ENCODE data around the gene ANXA7.

The ANXA7 gene

DNA sequence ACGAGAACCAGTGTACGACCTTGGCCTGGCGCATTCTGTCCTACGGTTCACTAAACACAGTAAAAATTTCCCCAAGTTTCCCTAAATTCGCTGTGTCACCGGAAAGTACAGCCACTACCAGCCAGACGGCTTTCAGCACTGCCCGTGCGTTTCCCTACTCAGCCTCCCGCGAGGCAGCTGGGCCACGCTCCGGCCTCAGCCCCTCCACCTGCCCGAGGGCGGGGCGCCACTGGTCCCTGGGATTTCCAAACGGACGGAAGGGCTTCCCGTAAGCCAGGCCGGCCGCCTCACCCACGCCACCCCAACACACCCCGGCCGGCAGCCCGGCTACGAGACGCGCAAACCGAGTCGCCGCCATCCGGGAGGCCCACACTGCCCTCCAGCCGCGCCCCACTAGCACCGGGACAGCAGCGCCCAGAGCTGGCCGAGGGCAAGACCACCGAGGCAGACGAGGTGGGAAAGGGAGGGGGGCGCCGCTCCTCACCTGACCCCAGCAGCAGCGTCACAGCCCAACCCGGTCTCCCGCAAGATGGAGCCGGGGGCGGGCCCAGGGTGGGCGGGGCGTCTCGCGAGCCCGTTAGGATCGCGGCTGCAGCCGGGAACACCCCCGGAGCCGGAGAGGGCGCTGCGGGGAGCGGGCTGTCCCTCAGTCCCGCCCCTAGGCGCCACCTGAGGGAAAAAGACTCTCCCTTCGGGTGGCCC, at the start of gene ANXA7:
ANXA7 (minus strand) TSS at position 531 of the 702 bp plus-strand sequence. CDS start 13,202 bp downstream, outside the sequence.
- peak within 1 kb of the TSS; percentile 85 for H3K9ac ChIP-seq (ENCODE audit: low read length)
- peak within 1 kb of the TSS; percentile 88 for H3K27ac ChIP-seq (ENCODE audit: low read depth, low read length)
- H3K4me1 ChIP-seq (ENCODE audit: control insufficient read depth, insufficient read depth, low read length): peaks cover 5% of the 10 kb centered on the region; the same call in 1 of the 2 replicates
- no peaks in the 10 kb centered on the region for H3K27me3 ChIP-seq (ENCODE audit: control insufficient read depth, insufficient read depth, low read length)
- no peaks in the 10 kb centered on the region for H3K9me3 ChIP-seq (ENCODE audit: control insufficient read depth, insufficient read depth, low read depth, low read length)
- H3K36me3 ChIP-seq (ENCODE audit: control insufficient read depth, insufficient read depth, low read length): no peaks in the 10 kb centered on the region
- H3K4me3 ChIP-seq (ENCODE audit: low read depth, low read length): peak within 1 kb of the TSS; percentile 86

DNA sequence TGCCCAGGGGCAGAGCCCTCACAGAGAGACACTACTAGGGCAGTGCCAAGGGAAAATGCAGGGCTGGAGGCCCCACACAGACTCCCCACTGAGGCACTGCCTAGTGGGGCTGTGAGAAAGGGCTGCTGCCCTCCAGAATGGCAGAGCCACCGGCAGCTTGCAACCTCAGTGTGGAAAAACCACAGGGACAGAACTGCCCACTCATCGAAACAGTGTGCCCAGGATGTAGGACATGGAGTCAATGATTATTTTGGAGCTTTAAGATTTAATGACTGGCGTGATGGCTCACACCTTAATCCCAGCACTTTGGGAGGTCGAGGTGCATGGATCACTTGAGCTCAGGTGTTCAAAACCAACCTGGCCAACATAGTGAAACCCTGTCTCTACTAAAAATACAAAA, 47.0 kb upstream of the ANXA7 start:
- Histone ChIP-seq H3K4me1 (ENCODE audit: control insufficient read depth, insufficient read depth, low read length) (no peaks in the 10 kb centered on the region), H3K36me3 (ENCODE audit: control insufficient read depth, insufficient read depth, low read length) (peaks cover 12% of the 10 kb centered on the region), H3K27ac (ENCODE audit: low read depth, low read length) (no peak overlapping the region), H3K9ac (ENCODE audit: low read length) (no peak overlapping the region), H3K27me3 (ENCODE audit: control insufficient read depth, insufficient read depth, low read length) (no peaks in the 10 kb centered on the region), H3K4me3 (ENCODE audit: low read depth, low read length) (no peak overlapping the region), H3K9me3 (ENCODE audit: control insufficient read depth, insufficient read depth, low read depth, low read length) (no peaks in the 10 kb centered on the region)

DNA sequence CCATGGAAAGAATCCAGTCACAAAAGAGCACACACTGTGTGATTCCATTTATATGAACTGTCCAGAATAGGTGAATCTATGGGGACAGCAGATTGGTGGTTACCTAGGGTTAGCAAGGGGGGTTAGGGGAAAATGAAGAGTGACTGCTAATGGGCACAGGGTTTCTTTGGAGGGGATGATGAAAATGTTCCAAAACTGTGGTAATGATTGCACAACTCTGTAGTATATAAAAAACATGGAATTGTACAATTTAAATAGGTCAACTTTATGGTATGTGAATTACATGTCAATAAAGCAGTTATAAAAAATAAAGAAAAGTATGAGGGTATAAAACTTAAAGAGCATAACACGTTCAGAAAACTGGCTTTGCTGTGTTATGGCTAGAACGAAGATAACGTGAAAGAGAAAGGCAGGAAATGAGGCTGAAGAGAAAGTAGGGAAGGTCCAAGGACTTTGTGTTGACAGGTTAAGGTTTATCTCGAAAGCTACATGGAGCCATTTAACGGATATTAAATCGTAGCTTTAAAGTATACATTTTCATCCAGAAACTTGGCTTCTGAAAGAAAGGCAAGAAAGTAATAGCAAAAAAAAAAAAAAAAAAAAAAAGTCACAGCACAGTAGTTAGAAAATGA, 45.9 kb upstream of the ANXA7 start:
- Histone ChIP-seq H3K4me3 (ENCODE audit: low read depth, low read length) (no peak overlapping the region), H3K36me3 (ENCODE audit: control insufficient read depth, insufficient read depth, low read length) (peaks cover 5% of the 10 kb centered on the region), H3K9ac (ENCODE audit: low read length) (no peak overlapping the region), H3K27me3 (ENCODE audit: control insufficient read depth, insufficient read depth, low read length) (no peaks in the 10 kb centered on the region), H3K27ac (ENCODE audit: low read depth, low read length) (no peak overlapping the region), H3K4me1 (ENCODE audit: control insufficient read depth, insufficient read depth, low read length) (no peaks in the 10 kb centered on the region), H3K9me3 (ENCODE audit: control insufficient read depth, insufficient read depth, low read depth, low read length) (no peaks in the 10 kb centered on the region)

DNA sequence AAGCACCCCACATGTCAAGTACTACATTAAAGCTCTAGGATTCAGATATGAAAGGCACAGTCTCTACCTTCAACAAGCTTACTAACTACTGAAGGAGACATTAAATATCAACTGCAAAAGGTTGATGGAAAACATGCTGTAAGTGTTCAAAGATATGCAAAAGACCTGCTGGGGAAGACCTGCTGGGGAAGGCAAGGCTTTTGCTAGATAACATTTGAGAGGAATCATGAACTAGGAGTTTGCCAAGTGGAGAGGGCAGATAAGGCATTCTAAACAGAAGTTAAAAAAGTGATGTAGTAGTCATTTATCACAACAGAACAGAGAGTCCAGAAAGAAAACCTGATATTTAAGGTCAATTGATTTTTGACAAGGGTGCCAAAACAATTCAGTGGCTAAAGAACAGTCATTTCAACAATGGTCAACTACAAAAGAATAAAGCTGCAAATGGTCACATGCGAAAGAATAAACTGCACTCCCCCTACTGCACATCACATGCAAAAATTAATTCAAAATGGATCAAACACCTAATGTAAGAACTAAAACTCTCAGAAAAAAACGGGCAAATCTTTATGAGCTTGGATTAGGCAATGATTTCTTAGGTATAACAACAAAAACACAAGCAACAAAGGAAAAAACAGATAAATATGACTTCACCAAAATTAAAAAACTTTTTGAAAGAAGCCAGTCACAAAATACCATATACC, 42.5 kb upstream of the ANXA7 start:
- Histone ChIP-seq H3K4me1 (ENCODE audit: control insufficient read depth, insufficient read depth, low read length) (no peaks in the 10 kb centered on the region), H3K27me3 (ENCODE audit: control insufficient read depth, insufficient read depth, low read length) (no peaks in the 10 kb centered on the region), H3K27ac (ENCODE audit: low read depth, low read length) (no peak overlapping the region), H3K36me3 (ENCODE audit: control insufficient read depth, insufficient read depth, low read length) (peaks cover 10% of the 10 kb centered on the region), H3K4me3 (ENCODE audit: low read depth, low read length) (no peak overlapping the region), H3K9ac (ENCODE audit: low read length) (no peak overlapping the region), H3K9me3 (ENCODE audit: control insufficient read depth, insufficient read depth, low read depth, low read length) (no peaks in the 10 kb centered on the region)

DNA sequence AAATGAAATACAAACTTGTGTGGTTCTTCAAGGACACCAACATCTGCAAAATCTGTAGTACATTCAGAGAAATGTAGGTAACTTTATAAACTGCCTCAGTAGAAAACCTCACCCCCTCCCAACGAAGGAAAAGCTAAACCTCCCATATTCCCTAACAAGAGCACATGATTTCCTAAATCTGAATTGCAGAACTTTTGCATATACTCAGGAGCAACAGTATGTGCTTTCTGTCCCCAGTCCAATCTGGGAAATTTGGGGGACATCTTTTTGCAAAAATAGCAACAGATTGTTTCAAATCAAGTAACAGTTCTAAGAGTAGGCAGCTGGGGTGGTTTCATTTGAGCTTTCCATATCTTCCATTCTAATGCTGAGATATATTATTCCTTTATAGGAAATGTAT, 35.3 kb upstream of the ANXA7 start:
- Histone ChIP-seq H3K36me3 (ENCODE audit: control insufficient read depth, insufficient read depth, low read length) (peaks cover 23% of the 10 kb centered on the region), H3K4me1 (ENCODE audit: control insufficient read depth, insufficient read depth, low read length) (no peaks in the 10 kb centered on the region), H3K27me3 (ENCODE audit: control insufficient read depth, insufficient read depth, low read length) (no peaks in the 10 kb centered on the region), H3K4me3 (ENCODE audit: low read depth, low read length) (no peak overlapping the region), H3K9ac (ENCODE audit: low read length) (no peak overlapping the region), H3K27ac (ENCODE audit: low read depth, low read length) (no peak overlapping the region), H3K9me3 (ENCODE audit: control insufficient read depth, insufficient read depth, low read depth, low read length) (no peaks in the 10 kb centered on the region)

DNA sequence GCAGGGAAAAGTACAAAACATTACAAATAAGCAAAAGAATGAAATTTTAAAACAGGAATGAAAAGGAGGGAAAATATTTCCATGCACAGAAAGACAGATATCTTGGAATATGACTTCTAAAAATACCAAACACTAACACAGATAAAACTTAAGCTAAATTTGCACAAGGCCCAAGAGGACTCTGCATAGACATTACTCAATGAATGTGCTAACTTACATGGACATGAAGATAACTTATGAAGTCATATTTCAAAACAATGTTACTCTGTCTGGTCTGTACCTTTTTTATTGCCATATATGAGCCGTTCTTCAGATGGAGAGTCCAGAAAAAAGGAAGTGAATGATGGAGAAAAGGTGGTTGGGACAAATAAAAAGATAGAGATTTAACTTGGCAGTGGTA, 34.5 kb upstream of the ANXA7 start:
- H3K4me1 ChIP-seq (ENCODE audit: control insufficient read depth, insufficient read depth, low read length): no peaks in the 10 kb centered on the region
- no peak overlapping the region for H3K27ac ChIP-seq (ENCODE audit: low read depth, low read length)
- no peak overlapping the region for H3K4me3 ChIP-seq (ENCODE audit: low read depth, low read length)
- no peak overlapping the region for H3K9ac ChIP-seq (ENCODE audit: low read length)
- H3K9me3 ChIP-seq (ENCODE audit: control insufficient read depth, insufficient read depth, low read depth, low read length): no peaks in the 10 kb centered on the region
- H3K27me3 ChIP-seq (ENCODE audit: control insufficient read depth, insufficient read depth, low read length): no peaks in the 10 kb centered on the region
- H3K36me3 ChIP-seq (ENCODE audit: control insufficient read depth, insufficient read depth, low read length): peaks cover 22% of the 10 kb centered on the region

DNA sequence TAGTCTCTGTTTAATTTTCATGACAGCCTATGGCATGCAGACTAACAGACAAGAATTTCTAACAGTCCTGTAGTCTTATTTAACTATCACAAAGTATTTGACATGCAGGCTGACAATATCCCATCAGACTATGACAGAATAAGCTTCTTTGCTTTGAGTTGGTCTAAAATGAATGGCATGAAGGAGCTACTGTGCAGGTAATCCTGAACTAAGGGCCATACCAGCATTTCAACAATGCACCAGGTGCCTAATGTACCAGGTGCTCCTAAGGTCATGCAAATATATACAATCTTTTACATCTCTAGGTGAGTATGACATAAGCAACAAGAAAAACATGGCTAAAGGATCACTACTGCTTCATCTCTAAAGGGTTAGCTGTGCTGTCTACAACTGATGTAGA, 33.1 kb upstream of the ANXA7 start:
- H3K9me3 ChIP-seq (ENCODE audit: control insufficient read depth, insufficient read depth, low read depth, low read length): no peaks in the 10 kb centered on the region

DNA sequence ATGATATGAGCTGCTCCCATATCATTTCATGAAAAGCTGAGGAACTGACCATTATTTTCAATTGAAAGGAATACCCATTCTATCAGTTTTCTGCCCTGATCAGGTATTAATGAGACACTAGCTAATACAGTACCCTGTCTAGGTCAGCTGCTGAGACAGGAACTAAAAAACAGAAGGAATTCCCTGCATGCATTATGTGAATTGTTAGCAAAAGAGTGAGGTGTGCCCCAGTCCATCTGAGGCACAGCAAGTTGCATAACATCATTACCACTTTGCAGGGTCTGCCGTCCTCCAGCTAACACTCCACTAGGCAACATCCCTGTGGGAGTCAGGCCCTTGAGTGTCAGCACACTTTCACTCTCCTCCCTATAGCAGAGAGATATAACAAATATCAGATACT, 30.6 kb upstream of the ANXA7 start:
- Histone ChIP-seq H3K27me3 (ENCODE audit: control insufficient read depth, insufficient read depth, low read length) (no peaks in the 10 kb centered on the region), H3K9me3 (ENCODE audit: control insufficient read depth, insufficient read depth, low read depth, low read length) (no peaks in the 10 kb centered on the region), H3K4me1 (ENCODE audit: control insufficient read depth, insufficient read depth, low read length) (no peaks in the 10 kb centered on the region), H3K4me3 (ENCODE audit: low read depth, low read length) (no peak overlapping the region), H3K9ac (ENCODE audit: low read length) (no peak overlapping the region), H3K27ac (ENCODE audit: low read depth, low read length) (no peak overlapping the region), H3K36me3 (ENCODE audit: control insufficient read depth, insufficient read depth, low read length) (peaks cover 16% of the 10 kb centered on the region)

More for the DNA sequence above, 33.1 kb upstream of the ANXA7 start:
- Histone ChIP-seq H3K27ac (ENCODE audit: low read depth, low read length) (no peak overlapping the region), H3K4me1 (ENCODE audit: control insufficient read depth, insufficient read depth, low read length) (no peaks in the 10 kb centered on the region), H3K4me3 (ENCODE audit: low read depth, low read length) (no peak overlapping the region), H3K36me3 (ENCODE audit: control insufficient read depth, insufficient read depth, low read length) (peaks cover 16% of the 10 kb centered on the region), H3K9ac (ENCODE audit: low read length) (no peak overlapping the region), H3K27me3 (ENCODE audit: control insufficient read depth, insufficient read depth, low read length) (no peaks in the 10 kb centered on the region)

DNA sequence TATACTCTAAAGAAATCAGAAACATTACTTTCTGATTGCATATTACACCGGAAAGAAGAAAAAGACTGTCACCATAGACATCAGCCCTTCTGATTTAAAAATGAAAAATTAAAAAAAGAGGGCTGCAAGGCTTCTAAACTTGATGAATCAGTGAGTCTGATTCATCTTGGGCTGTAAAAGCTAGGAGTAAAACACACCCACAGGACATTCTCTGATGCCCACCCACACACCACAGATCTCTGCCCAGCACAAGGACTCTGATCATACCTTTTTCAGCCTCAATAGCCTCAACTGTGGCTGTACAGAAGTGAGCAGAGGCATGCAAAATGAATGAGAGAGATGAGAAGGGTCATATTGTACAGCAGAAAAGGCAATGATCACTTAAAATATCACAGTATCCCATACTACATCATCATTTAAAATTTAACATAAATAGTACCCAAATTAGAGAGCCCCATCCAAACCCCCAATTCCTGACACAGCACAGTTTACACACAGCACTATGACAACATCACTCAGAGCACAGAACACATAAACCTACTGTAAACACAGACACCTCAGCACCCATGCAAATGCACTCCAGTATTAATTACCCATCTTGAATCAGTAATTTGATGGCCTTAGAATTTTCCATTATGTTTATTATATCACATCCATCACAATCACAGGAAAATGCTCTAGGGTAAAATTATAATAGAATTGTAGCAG, 25.9 kb upstream of the ANXA7 start:
- Histone ChIP-seq H3K36me3 (ENCODE audit: control insufficient read depth, insufficient read depth, low read length) (peaks cover 21% of the 10 kb centered on the region), H3K4me1 (ENCODE audit: control insufficient read depth, insufficient read depth, low read length) (no peaks in the 10 kb centered on the region), H3K9ac (ENCODE audit: low read length) (no peak overlapping the region), H3K27me3 (ENCODE audit: control insufficient read depth, insufficient read depth, low read length) (no peaks in the 10 kb centered on the region), H3K27ac (ENCODE audit: low read depth, low read length) (no peak overlapping the region), H3K4me3 (ENCODE audit: low read depth, low read length) (no peak overlapping the region), H3K9me3 (ENCODE audit: control insufficient read depth, insufficient read depth, low read depth, low read length) (no peaks in the 10 kb centered on the region)

DNA sequence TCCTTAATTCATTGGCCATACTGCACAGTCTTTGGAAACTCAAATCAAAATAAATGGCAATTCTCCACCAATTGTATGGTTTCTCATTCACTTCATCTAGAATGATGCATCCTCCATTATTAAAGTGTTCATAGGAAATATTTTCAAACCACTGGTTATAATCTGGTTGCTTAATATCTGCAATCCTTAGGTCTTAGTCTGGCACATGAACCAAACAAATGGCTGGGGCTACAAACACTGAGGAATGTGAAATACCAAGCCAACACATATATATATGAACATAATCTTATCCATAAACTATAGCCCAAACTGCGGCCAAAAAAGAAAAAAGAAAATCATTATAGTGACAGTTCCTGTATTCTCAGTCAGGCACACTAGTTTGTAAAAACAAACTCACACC, 25.2 kb upstream of the ANXA7 start:
- Histone ChIP-seq H3K4me3 (ENCODE audit: low read depth, low read length) (no peak overlapping the region), H3K9me3 (ENCODE audit: control insufficient read depth, insufficient read depth, low read depth, low read length) (no peaks in the 10 kb centered on the region), H3K27me3 (ENCODE audit: control insufficient read depth, insufficient read depth, low read length) (no peaks in the 10 kb centered on the region), H3K9ac (ENCODE audit: low read length) (no peak overlapping the region), H3K27ac (ENCODE audit: low read depth, low read length) (no peak overlapping the region), H3K4me1 (ENCODE audit: control insufficient read depth, insufficient read depth, low read length) (no peaks in the 10 kb centered on the region), H3K36me3 (ENCODE audit: control insufficient read depth, insufficient read depth, low read length) (peaks cover 16% of the 10 kb centered on the region)

DNA sequence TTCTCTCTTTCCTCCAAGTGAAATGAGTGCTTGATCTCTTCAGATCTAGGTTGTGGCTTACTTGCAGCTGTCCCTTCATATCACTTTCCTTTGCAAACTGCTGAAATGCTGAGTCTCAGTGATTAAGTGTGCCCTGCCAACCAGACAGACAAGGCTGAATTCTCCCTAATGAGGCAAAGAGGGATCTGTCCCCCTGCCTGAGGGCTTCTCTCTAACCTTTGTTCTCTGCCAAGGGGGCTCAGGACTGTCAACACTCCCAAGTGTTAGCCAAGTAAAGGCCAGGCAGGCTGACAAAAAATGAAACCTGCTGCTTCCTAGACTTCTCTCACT, 19.6 kb upstream of the ANXA7 start, which contains the start of gene MSS51:
MSS51 (minus strand) TSS at position 24 of the 330 bp plus-strand sequence. CDS start 5,277 bp downstream, outside the sequence.
- H3K27me3 ChIP-seq (ENCODE audit: control insufficient read depth, insufficient read depth, low read length): no peaks in the 10 kb centered on the region
- H3K36me3 ChIP-seq (ENCODE audit: control insufficient read depth, insufficient read depth, low read length): peaks cover 12% of the 10 kb centered on the region
- H3K4me1 ChIP-seq (ENCODE audit: control insufficient read depth, insufficient read depth, low read length): peaks cover 9% of the 10 kb centered on the region; the same call in 1 of the 2 replicates
- H3K27ac ChIP-seq (ENCODE audit: low read depth, low read length): no peak within 1 kb of the TSS
- no peak within 1 kb of the TSS for H3K9ac ChIP-seq (ENCODE audit: low read length)
- no peak within 1 kb of the TSS for H3K4me3 ChIP-seq (ENCODE audit: low read depth, low read length)
- H3K9me3 ChIP-seq (ENCODE audit: control insufficient read depth, insufficient read depth, low read depth, low read length): no peaks in the 10 kb centered on the region
